Activated gamma-delta T cell treated with anti-CD3 and anti-CD28 coated beads, Interleukin-2, amount 50 U/mL, for 16 hours (primary cell): Measurements from ENCODE around the gene ZNF580.

Experiments used
- DNase-seq: peaks from one replicate; pipeline ENCODE4 v3.0.0-alpha.2; 2020; ENCODE audit warnings: low read depth

ZNF580 gene

DNA sequence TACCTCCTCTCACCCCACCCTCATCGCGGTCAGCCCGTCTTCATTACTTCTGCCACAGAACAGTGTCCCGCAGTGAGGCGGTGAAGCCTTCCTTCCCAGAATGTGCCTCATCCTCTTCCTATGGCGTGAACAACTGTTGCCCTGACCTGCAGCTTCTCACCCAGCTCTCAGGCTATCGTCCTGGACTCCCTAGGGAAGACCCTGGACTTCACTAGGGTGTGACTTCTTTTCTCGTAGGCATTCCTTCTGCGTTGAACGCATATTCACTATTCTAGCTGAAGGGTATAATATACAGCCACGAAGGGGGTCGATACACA lies 34.4 kb upstream of the ZNF580 start:
- DNase-seq: no peak

DNA sequence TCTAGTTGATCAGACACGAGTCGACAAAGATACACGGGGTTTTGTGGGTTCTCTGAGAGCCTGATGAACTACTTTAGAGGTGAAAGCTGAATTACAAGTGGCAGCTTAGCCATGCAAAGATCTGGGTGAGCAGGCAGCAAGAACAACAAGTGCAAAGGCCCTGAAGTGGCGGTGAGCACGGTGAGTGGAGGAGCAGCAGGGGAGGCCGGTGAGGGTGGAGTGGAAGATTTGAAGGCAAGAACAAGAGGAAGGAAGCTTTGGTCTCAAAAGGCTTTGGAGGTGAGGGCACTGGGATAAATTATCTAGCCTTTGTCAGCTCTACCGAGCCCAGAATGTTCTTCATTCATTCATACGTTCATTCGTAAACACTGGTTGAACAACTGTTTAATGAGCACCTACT lies 34.0 kb upstream of the ZNF580 start:
- DNase-seq: no peak

DNA sequence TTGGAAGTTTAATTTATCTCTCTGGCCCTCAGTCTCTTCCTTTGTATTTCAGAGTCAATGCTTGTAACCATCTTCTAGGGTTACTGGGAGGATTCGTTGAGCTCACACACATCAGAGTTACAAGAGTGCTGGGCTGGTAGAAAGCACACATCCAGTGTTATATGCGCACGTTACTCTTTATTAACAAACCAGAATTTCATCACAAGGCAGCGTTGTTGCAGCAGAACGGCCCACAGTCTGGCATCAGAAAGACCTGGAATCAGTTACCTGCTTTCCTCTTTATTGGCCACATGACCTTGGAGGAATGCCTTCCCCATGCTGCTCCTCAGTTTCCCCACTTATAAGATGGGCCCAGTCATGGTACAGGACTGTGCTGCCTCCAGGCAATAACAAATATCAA lies 31.5 kb upstream of the ZNF580 start:
- DNase-seq: no peak

DNA sequence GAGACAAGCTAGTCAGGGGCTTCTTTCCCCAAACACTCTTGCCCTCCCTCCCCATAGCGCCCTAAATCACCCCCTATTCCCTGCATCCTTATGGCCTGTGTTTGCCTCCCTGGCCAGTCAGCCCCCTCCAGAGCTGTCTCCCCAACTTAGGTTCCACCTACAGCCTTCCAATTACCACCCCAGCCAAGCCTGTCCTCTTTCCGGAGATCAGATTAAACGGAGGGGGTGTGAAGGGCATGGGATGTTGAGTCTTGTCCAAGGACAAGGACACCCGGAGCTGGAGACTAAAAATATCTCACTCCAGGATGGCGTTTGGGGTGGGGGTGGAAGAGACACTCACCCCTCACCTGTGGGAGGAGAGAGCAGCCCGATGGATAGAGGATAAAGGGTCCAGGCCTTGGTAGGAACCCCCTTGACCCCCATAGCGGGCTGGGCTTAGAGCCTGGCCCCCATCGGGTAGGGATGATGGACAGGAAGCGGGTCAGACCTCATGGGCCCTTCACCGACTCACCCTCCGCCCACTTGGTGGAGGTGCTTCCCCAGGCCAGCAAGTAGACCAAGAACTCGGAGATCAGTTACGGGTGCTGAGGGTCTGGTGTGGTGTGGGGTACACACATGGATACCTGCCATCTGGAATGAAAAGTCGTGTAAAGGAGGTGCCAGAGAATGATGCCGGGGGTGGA lies 29.4 kb upstream of the ZNF580 start:
- no peak for DNase-seq

DNA sequence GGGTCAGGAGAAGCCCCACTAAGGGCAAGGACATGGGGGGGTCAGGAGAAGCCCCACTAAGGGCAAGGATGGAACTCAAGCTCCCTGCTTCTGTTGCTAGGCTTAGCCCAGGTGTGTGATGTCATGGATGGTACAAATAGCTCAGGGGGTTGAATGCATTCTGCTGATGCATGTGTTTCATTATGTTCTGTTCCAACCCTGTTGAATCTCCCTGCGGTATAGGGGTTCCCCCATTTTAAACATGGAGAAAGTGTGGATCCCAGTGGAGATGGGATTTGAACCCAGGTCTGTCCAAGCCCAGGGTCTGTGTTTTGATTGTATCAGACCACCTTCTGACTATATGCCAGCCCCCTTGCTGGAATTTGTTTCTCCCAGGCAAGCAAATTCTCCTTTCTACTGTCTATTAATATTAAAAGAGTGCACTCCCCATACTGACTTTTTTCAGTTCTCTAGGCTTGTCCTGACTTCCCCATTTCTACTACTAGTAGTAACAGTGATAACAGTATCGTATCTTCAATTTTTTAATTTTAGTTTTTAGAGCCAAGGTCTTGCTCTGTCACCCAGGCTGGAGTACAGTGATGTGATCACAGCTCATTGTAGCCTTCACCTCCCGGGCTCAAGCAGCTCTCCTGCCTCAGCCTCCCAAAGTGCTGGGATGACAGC lies 28.7 kb upstream of the ZNF580 start:
- no peak for DNase-seq

DNA sequence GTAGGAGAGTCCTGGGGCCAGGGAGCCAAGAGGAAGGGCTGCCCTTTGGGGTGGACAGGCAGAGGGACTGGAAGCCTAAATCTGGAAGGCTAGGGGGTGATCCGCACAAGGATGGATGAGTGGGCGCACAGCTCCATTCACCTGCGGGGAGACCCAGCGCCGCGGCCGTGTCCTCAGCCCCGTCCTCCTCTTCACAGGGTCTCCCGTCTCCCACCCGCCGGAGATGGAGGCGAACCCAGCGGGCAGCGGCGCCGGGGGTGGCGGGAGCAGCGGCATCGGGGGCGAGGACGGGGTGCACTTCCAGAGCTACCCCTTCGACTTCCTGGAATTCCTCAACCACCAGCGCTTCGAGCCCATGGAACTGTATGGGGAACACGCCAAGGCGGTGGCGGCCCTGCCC lies 27.4 kb upstream of the ZNF580 start:
- no peak for DNase-seq

DNA sequence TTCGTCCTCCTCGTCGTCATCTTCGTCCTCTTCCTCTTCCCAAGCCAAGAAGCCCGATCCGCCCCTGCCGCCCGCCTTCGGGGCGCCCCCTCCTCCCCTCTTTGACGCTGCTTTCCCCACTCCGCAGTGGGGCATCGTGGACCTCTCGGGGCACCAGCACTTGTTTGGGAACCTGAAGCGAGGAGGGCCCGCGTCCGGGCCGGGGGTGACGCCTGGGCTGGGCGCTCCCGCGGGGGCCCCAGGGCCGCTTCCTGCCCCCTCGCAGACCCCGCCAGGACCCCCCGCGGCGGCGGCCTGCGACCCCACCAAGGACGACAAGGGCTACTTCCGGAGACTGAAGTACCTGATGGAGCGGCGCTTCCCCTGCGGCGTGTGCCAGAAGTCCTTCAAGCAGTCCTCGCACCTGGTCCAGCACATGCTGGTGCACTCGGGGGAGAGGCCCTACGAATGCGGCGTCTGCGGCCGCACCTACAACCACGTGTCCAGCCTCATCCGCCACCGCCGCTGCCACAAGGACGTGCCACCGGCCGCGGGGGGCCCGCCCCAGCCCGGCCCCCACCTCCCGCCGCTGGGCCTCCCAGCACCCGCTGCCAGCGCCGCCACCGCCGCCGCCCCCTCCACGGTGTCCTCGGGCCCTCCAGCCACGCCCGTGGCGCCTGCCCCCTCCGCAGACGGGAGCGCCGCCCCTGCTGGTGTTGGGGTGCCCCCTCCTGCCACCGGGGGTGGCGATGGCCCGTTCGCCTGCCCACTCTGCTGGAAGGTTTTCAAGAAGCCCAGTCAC lies 26.7 kb upstream of the ZNF580 start:
- DNase-seq: no peak

DNA sequence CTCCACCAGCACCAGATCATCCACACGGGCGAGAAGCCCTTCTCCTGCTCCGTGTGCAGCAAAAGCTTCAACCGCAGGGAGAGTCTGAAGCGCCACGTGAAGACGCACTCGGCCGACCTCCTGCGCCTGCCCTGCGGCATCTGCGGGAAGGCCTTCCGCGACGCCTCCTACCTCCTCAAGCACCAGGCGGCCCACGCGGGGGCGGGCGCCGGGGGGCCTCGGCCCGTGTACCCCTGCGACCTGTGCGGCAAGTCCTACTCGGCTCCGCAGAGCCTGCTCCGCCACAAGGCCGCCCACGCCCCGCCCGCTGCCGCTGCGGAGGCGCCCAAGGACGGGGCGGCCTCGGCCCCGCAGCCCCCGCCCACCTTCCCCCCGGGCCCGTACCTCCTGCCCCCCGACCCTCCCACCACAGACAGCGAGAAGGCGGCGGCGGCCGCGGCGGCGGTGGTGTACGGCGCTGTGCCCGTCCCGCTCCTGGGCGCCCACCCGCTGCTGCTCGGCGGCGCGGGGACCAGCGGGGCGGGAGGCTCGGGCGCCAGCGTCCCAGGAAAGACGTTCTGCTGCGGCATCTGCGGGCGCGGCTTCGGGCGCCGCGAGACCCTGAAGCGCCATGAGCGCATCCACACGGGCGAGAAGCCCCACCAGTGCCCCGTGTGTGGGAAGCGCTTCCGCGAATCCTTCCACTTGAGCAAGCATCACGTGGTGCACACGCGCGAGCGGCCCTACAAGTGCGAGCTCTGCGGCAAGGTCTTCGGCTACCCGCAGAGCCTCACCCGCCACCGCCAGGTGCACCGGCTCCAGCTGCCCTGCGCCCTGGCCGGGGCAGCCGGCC lies 25.9 kb upstream of the ZNF580 start:
- no peak for DNase-seq

DNA sequence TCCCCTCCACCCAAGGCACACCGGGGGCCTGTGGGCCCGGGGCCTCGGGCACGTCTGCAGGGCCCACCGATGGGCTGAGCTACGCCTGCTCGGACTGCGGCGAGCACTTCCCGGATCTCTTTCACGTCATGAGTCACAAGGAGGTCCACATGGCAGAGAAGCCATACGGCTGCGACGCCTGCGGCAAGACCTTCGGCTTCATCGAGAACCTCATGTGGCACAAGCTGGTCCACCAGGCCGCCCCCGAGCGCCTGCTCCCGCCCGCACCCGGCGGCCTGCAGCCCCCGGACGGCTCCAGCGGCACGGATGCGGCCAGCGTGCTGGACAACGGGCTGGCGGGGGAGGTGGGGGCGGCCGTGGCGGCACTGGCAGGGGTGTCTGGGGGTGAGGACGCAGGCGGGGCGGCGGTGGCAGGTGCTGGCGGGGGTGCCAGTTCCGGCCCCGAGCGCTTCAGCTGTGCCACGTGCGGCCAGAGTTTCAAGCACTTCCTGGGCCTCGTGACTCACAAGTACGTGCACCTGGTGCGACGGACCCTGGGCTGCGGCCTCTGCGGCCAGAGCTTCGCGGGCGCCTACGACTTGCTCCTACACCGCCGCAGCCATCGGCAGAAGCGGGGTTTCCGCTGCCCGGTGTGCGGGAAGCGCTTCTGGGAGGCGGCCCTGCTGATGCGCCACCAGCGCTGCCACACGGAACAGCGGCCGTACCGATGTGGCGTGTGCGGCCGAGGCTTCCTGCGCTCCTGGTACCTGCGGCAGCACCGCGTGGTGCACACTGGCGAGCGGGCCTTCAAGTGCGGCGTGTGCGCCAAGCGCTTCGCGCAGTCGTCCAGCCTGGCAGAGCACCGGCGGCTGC lies 25.0 kb upstream of the ZNF580 start:
- no peak for DNase-seq

DNA sequence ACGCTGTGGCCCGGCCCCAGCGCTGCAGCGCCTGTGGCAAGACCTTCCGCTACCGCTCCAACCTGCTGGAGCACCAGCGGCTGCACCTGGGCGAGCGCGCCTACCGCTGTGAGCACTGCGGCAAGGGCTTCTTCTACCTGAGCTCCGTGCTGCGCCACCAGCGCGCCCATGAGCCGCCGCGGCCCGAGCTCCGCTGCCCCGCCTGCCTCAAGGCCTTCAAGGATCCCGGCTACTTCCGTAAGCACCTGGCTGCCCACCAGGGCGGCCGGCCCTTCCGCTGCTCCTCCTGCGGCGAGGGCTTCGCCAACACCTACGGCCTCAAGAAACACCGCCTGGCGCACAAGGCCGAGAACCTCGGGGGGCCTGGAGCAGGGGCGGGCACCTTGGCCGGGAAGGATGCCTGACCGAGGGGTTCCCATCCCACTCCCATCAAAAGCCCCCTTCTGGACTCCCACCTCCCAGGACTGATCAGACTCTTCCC lies 24.4 kb upstream of the ZNF580 start:
- DNase-seq: no peak

DNA sequence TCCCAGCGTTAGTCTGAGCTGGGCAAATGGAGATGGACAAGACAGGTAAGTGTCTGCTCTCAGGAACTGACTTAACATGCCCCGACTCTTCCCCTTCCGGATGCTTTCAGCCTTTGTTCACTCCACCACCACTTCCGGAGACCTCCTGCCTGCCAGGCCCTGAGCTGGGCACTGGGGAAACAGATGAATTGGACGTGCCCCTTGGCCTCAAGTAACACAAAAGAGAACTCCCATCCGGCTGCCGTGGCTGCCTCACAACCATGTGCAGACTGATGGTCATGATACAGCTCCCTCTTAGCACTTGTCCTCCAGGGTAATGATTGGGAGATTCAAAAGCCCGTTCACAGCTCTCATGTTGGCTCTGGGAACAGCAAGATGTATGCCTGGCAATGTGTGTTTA lies 23.4 kb upstream of the ZNF580 start:
- DNase-seq: no peak

DNA sequence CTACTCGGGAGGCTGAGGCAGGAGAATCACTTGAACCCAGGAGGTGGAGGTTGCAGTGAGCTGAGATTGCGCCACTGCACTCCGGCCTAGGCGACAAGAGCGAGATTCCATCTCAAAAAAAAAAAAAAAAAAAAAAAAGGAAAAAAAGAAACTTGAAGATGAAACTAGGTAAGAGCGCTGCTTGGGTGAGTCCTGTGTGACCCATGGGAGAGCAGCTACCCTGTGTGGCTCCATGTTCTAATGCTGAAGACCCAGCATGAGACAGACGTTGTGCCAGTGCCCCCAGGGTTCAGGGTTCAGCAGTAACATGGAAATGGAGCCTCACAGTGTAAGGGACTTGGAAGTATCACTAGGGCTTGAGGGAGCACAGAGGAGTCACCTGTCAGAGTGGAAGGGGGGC lies 22.4 kb upstream of the ZNF580 start:
- DNase-seq: no peak

DNA sequence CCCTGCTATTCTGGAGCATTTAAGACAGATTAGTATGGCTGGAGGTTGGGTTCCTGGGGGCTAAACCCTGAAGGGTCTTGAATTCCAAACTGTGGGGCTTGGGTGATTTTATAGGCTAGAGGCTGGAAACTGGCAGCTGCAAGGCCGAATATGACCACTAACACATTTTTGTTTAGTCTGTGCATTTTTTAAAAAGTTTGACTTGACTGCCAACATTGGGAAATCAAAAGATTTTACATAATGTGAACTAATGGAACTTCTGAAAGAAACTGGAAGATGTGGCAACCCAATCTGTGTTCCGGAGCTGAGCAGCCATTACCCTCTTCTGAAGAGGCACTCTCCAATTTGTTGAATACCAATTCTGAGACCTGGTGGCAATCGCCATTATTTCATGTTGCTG lies 21.5 kb upstream of the ZNF580 start:
- no peak for DNase-seq

DNA sequence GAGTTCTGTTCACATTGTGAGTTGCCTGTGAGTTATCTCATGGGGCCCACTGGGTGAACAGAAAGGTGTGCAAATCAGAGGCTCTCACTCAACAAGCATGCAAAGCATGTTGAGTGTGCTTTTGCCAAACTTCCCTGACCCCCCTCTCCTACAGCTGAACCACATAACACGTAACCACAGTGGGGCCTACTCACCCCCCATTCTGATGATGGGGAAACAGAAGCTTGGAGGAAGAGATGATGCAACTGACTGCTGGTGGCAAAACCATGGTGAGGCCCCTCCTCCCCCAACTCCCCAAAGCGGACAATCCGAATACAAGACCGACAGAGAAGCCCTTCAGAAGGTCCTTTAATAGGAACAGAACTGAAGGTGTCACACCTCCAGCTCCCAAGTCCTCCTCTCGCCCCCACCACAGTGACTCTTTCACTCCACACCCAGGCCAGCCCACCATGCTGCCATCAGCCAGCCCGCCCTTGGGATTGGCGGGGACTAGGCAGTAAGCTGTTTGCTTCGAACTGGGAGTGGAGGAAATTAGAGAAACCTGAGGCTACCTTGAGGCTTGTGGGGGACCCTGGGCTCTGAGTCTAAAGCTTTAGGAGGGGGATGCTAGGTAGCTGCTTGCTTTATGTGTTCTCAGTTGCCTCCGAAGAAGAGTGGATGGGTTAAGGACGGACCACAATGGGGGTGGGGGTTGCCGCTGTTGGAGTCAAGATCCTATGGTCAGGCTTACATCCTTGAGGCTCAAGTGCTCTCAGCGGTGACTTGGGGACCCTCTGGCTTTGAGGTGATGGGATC lies 20.2 kb upstream of the ZNF580 start:
- no peak for DNase-seq

DNA sequence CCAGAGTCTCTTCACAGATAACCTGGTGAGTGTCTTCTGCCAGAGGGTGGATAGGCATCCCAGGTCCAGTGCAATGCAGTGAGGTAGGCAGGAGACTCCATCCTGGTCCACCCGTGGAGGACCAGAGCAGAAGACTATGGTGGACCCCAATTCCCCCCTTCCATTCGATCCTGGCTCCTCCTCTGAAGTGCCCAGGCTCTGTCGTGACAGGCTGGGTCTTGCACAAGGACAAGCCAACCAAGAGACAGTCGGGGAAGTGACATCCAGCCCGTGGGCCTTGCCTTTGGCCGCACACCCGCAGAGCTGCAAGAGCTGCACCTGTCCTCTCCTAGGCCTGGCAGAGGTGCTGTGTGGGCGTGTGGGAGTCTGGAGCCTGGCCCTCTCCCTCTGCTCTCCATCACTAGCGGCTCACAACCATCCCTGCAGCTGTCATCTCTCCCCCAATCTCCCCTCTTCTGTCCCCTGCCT lies 19.6 kb upstream of the ZNF580 start:
- DNase-seq: no peak

DNA sequence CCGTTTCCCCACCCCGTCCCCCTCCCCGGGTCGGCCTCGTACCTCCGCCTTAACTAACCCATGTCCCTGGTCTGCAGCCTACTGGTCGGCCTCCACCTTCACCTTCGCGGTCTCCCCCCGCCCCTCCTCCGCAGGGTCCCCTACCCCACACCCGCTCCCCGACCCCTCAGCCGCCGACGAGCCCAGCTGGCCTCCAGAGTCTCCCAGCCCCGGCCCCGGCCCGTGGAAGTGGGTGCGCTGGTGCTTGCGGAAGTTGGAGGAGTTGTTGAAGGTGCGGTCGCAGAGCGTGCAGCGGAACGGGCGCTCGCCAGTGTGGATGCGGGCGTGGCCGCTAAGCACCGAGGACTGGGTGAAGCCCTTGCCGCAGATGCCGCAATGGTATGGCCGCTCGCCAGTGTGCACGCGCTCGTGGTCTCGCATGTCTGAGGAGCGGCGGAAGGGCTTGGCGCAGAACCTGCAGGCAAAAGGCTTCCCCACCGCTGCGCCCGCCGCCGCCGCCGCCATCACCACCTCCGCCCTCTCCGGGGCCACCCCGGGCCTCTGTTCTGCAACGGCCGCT lies 19.1 kb upstream of the ZNF580 start:
- DNase-seq: no peak

DNA sequence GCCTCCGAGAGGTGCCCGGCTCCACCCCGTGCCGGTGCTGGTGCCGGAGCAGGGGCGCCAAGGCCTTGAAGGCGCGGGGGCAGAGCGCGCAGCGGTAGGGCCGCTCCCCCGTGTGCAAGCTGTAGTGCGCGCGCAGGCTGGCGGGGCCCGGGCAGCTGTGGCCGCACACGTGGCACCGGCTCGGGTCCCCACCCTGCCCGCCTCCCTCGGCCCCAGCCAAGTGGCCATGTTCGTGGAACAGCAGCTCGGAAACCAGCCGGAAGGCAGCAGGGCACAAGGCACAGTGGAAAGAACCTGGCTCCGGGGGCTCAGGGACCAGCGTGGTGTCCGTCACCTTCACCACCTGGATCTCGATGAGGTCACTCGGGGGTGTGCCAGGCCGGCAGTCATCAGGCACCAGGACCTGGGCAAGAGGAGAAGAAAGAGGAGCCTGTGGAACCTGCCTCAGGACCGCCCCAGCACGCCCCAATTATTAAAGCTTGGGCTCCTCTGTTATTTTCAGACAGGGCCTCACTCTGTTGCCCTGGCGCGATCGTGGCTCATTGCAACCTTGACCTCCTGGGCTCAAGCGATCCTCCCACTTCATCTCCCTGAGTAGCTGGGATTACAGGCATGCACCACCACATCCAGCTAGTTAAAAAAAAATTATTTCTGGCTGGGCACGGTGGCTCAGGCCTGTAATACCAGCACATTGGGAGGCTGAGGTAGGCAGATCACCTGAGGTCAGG lies 18.4 kb upstream of the ZNF580 start:
- no peak for DNase-seq

DNA sequence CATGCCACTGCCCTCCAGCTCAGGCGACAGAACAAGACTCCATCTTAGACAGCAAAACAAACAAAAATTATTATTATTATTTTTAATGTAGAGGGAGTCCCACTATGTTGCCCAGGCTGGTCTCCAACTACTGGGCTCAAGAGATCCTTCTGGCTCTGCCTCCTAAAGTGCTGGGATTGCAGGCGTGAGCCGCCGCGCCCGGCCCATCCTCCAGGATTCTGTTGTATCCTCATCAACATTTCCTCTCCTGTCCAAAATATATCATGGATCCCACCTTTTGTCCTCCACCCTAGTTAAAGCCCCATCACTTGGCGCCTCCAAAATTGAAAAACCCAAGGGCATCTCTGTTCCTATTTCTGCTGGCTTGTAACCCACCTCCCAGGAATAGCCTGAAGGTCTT lies 17.7 kb upstream of the ZNF580 start:
- DNase-seq: no peak

DNA sequence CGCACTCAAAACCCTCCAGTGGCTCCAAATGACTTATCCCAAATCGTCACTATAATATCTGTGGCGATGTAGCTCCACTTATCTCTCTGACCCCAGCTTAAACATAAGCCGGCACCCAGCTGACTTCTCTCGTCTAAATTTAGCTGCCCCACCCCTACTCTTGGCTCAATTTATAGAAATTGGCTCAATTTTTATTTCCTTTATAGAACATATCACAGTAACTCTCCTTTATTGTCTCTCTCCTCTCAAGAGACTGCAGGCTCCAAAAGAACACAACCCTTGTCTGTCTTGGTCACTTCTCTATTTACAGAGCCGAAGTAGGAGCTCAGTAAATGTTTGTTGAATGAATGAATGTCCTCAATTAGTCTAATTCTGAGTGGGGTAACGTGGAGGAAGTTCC lies 17.2 kb upstream of the ZNF580 start:
- no peak for DNase-seq
